ENCODE data around the gene DOHH. TPM values are rescaled to one million over a fixed set of nuclear protein-coding genes. Genes with fewer than 3 reads are reported as not detected.

The DOHH gene
- total and polyA plus RNA-seq, 9 of the 15 experiments (the other 6 are each of a cell fraction or from before 2014, with no cell fraction given), result 0.14 to 47.2 (median 5.1) TPM

Small RNA genes lying within 50 kb of the gene (small RNA-seq; reads per million reads assigned to genes)
- not detected for gene RF00212

Other genes with a start within 250 kb of the DOHH start
Only the 7 nearest of the 12 such genes appear.
- gene SMIM24, start 20.1 kb downstream of the DOHH start, total RNA-seq (2014; rRNA removed), result 0.45 and 1.2 TPM in 2 replicates
- 0.73 and 1.1 TPM in 2 replicates for gene SMIM24, start 20.1 kb downstream of the DOHH start, total RNA-seq (2014; rRNA removed; fragmentation: Illumina TruSeq; extraction: Trizol)
- gene SMIM24, start 20.1 kb downstream of the DOHH start, total RNA-seq (2015; rRNA removed; fragmentation: Illumina TruSeq; extraction: Trizol), result not detected in 2 replicates
- gene SMIM24, start 20.1 kb downstream of the DOHH start, total RNA-seq (2021), result 1.1 and 1.4 TPM in 2 replicates
- gene SMIM24, start 20.1 kb downstream of the DOHH start, polyA plus RNA-seq (2011; rRNA removed), result 12.3 and 12.9 TPM in 2 replicates
- gene SMIM24, start 20.1 kb downstream of the DOHH start, polyA plus RNA-seq (2014; fragmentation: Illumina TruSeq; extraction: Trizol), result 2.9 and 3.0 TPM in 2 replicates
- gene SMIM24, start 20.1 kb downstream of the DOHH start, polyA plus RNA-seq (2014; fragmentation: Nextera tagmentation; extraction: Ambion mirVana), result 1 to 10 TPM in 1 of 2 experiments, under 1 TPM in 1; 0.86 to 1.8 TPM
- gene SMIM24, start 20.1 kb downstream of the DOHH start, polyA plus RNA-seq (2014; rRNA removed), result 0.77 and 1.6 TPM in 2 replicates
- gene SMIM44, start 17.2 kb downstream of the DOHH start, total RNA-seq (2014; rRNA removed), result not detected in 2 replicates
- not detected in 2 replicates for gene SMIM44, start 17.2 kb downstream of the DOHH start, total RNA-seq (2014; rRNA removed; fragmentation: Illumina TruSeq; extraction: Trizol)
- gene SMIM44, start 17.2 kb downstream of the DOHH start, total RNA-seq (2015; rRNA removed; fragmentation: Illumina TruSeq; extraction: Trizol), result not detected in 2 replicates
- gene SMIM44, start 17.2 kb downstream of the DOHH start, total RNA-seq (2021), result not detected in 2 replicates
- gene SMIM44, start 17.2 kb downstream of the DOHH start, polyA plus RNA-seq (2011; rRNA removed), result not detected in 2 replicates
- gene SMIM44, start 17.2 kb downstream of the DOHH start, polyA plus RNA-seq (2014; fragmentation: Illumina TruSeq; extraction: Trizol), result not detected in 2 replicates
- gene SMIM44, start 17.2 kb downstream of the DOHH start, polyA plus RNA-seq (2014; fragmentation: Nextera tagmentation; extraction: Ambion mirVana), result not detected
- gene SMIM44, start 17.2 kb downstream of the DOHH start, polyA plus RNA-seq (2014; rRNA removed), result not detected in 2 replicates
- 24.1 and 42.2 TPM in 2 replicates for gene FZR1, start 5.6 kb upstream of the DOHH start, total RNA-seq (2014; rRNA removed)
- 5.0 and 5.7 TPM in 2 replicates for gene FZR1, start 5.6 kb upstream of the DOHH start, total RNA-seq (2014; rRNA removed; fragmentation: Illumina TruSeq; extraction: Trizol)
- 18.0 and 22.3 TPM in 2 replicates for gene FZR1, start 5.6 kb upstream of the DOHH start, total RNA-seq (2015; rRNA removed; fragmentation: Illumina TruSeq; extraction: Trizol)
- gene FZR1, start 5.6 kb upstream of the DOHH start, total RNA-seq (2021), result 45.4 and 48.0 TPM in 2 replicates
- 22.2 and 37.4 TPM in 2 replicates for gene FZR1, start 5.6 kb upstream of the DOHH start, polyA plus RNA-seq (2011; rRNA removed)
- gene FZR1, start 5.6 kb upstream of the DOHH start, polyA plus RNA-seq (2014; fragmentation: Illumina TruSeq; extraction: Trizol), result 21.6 and 40.6 TPM in 2 replicates
- gene FZR1, start 5.6 kb upstream of the DOHH start, polyA plus RNA-seq (2014; fragmentation: Nextera tagmentation; extraction: Ambion mirVana), result under 1 TPM; 0.18 to 0.28 TPM
- 23.6 and 30.6 TPM in 2 replicates for gene FZR1, start 5.6 kb upstream of the DOHH start, polyA plus RNA-seq (2014; rRNA removed)
- gene TEKTIP1, start 38.5 kb upstream of the DOHH start, total RNA-seq (2014; rRNA removed), result not detected in 2 replicates
- gene TEKTIP1, start 38.5 kb upstream of the DOHH start, total RNA-seq (2014; rRNA removed; fragmentation: Illumina TruSeq; extraction: Trizol), result not detected in 2 replicates
- 0.26 TPM in 1 of 2 replicates, not detected in the other for gene TEKTIP1, start 38.5 kb upstream of the DOHH start, total RNA-seq (2015; rRNA removed; fragmentation: Illumina TruSeq; extraction: Trizol)
- gene TEKTIP1, start 38.5 kb upstream of the DOHH start, total RNA-seq (2021), result 0.29 and 0.66 TPM in 2 replicates
- gene TEKTIP1, start 38.5 kb upstream of the DOHH start, polyA plus RNA-seq (2011; rRNA removed), result not detected in 2 replicates
- not detected in 2 replicates for gene TEKTIP1, start 38.5 kb upstream of the DOHH start, polyA plus RNA-seq (2014; fragmentation: Illumina TruSeq; extraction: Trizol)
- gene TEKTIP1, start 38.5 kb upstream of the DOHH start, polyA plus RNA-seq (2014; fragmentation: Nextera tagmentation; extraction: Ambion mirVana), result not detected
- gene TEKTIP1, start 38.5 kb upstream of the DOHH start, polyA plus RNA-seq (2014; rRNA removed), result not detected in 2 replicates
- gene MFSD12, start 56.9 kb upstream of the DOHH start, total RNA-seq (2014; rRNA removed), result 99.9 and 103 TPM in 2 replicates
- gene MFSD12, start 56.9 kb upstream of the DOHH start, total RNA-seq (2014; rRNA removed; fragmentation: Illumina TruSeq; extraction: Trizol), result 18.8 and 21.5 TPM in 2 replicates
- 34.8 and 40.7 TPM in 2 replicates for gene MFSD12, start 56.9 kb upstream of the DOHH start, total RNA-seq (2015; rRNA removed; fragmentation: Illumina TruSeq; extraction: Trizol)
- gene MFSD12, start 56.9 kb upstream of the DOHH start, total RNA-seq (2021), result 110 and 112 TPM in 2 replicates
- 31.8 and 53.9 TPM in 2 replicates for gene MFSD12, start 56.9 kb upstream of the DOHH start, polyA plus RNA-seq (2011; rRNA removed)
- gene MFSD12, start 56.9 kb upstream of the DOHH start, polyA plus RNA-seq (2014; fragmentation: Illumina TruSeq; extraction: Trizol), result 28.2 and 63.0 TPM in 2 replicates
- 1 to 10 TPM in 1 of 2 experiments, under 1 TPM in 1; 0.69 to 1.7 TPM for gene MFSD12, start 56.9 kb upstream of the DOHH start, polyA plus RNA-seq (2014; fragmentation: Nextera tagmentation; extraction: Ambion mirVana)
- gene MFSD12, start 56.9 kb upstream of the DOHH start, polyA plus RNA-seq (2014; rRNA removed), result 79.9 and 80.7 TPM in 2 replicates
- gene HMG20B, start 72.3 kb upstream of the DOHH start, total RNA-seq (2014; rRNA removed), result 137 and 148 TPM in 2 replicates
- 18.2 and 18.5 TPM in 2 replicates for gene HMG20B, start 72.3 kb upstream of the DOHH start, total RNA-seq (2014; rRNA removed; fragmentation: Illumina TruSeq; extraction: Trizol)
- 37.6 and 38.6 TPM in 2 replicates for gene HMG20B, start 72.3 kb upstream of the DOHH start, total RNA-seq (2015; rRNA removed; fragmentation: Illumina TruSeq; extraction: Trizol)
- 122 and 125 TPM in 2 replicates for gene HMG20B, start 72.3 kb upstream of the DOHH start, total RNA-seq (2021)
- gene HMG20B, start 72.3 kb upstream of the DOHH start, polyA plus RNA-seq (2011; rRNA removed), result 47.6 and 54.4 TPM in 2 replicates
- 25.6 and 53.2 TPM in 2 replicates for gene HMG20B, start 72.3 kb upstream of the DOHH start, polyA plus RNA-seq (2014; fragmentation: Illumina TruSeq; extraction: Trizol)
- gene HMG20B, start 72.3 kb upstream of the DOHH start, polyA plus RNA-seq (2014; fragmentation: Nextera tagmentation; extraction: Ambion mirVana), result under 1 TPM; 0.35 to 0.78 TPM
- 159 and 172 TPM in 2 replicates for gene HMG20B, start 72.3 kb upstream of the DOHH start, polyA plus RNA-seq (2014; rRNA removed)
- 0.54 and 1.2 TPM in 2 replicates for gene GIPC3, start 84.8 kb upstream of the DOHH start, total RNA-seq (2014; rRNA removed)
- 0.83 and 0.91 TPM in 2 replicates for gene GIPC3, start 84.8 kb upstream of the DOHH start, total RNA-seq (2014; rRNA removed; fragmentation: Illumina TruSeq; extraction: Trizol)
- gene GIPC3, start 84.8 kb upstream of the DOHH start, total RNA-seq (2015; rRNA removed; fragmentation: Illumina TruSeq; extraction: Trizol), result 0.98 and 1.0 TPM in 2 replicates
- 3.3 and 3.9 TPM in 2 replicates for gene GIPC3, start 84.8 kb upstream of the DOHH start, total RNA-seq (2021)
- gene GIPC3, start 84.8 kb upstream of the DOHH start, polyA plus RNA-seq (2011; rRNA removed), result 2.5 and 3.1 TPM in 2 replicates
- gene GIPC3, start 84.8 kb upstream of the DOHH start, polyA plus RNA-seq (2014; fragmentation: Illumina TruSeq; extraction: Trizol), result 3.0 and 3.6 TPM in 2 replicates
- under 1 TPM in 1 of 2 experiments, not detected in 1; 0.03 TPM for gene GIPC3, start 84.8 kb upstream of the DOHH start, polyA plus RNA-seq (2014; fragmentation: Nextera tagmentation; extraction: Ambion mirVana)
- 1.9 and 2.3 TPM in 2 replicates for gene GIPC3, start 84.8 kb upstream of the DOHH start, polyA plus RNA-seq (2014; rRNA removed)